Measurements from ENCODE around the gene CRYAB.

The CRYAB gene

DNA sequence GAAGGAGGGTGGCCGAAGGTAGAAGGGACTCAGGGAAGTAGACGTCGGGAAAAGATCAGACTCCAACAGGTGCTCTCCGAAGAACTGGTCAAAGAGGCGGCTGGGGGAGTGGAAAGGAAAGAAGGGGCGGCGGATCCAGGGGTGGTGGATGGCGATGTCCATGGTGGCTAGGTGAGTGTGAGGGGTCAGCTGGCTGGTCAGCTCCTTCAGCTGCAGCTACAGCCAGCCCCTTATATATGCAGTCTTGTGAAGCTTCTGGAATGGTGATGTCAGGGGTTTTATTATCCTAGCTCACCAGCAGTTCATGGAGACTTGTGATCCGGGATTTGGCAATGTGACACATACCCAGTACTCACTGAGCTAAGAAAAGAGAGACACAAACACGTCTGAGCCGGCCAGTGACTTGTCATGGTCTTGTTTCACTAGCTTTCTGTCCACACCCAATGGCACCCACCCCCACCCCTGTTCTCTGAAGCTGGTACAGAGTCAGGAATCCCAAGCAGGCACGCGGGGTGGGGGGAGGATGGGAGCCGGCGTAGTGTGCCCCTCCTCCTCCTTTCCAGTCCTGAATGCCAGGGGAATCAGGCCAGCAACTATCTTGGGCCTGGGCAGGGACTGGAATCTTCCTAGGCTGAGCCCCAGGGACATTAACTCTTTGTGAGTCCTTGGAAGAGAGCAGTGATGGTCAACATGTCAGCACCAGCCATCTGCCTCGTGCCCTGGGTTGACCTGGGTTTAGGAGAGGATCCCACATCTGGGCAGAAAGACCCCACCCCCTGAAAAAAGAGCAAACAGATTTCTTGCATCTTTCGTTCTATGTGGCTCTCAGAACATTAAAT lies at the start of gene CRYAB:
TSS of gene CRYAB (minus strand) at position 208 of the 839 bp plus-strand sequence. CDS start at position 162, 46 bp downstream.
- no peak for DNase-seq (ENCODE audit: low read depth, low spot score)

DNA sequence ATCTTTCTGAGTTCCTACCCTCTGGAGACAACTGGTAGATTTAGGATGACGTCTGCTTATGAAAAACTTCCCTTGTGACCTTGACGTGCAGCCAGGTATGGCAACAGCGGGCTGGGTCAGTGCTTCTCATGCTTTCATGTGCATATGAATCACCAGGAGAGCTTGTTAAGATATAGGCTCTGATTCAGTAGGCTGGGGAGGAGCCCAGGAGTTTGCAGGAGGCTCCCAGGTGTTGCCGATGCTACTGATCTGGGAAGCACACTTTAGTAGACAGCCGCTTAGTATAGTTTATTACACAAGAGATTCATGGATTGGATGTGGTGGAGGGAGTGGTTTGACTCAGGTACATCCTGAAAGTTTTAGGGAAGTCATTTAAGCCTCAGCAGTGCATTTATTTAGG lies 49.3 kb upstream of the CRYAB start:
- no peak for DNase-seq (ENCODE audit: low read depth, low spot score)

GRCh38 chr11:111957663-111958444 lies 46.3 kb upstream of the CRYAB start:
- no peak for DNase-seq (ENCODE audit: low read depth, low spot score)

GRCh38 chr11:111954154-111954553 lies 42.6 kb upstream of the CRYAB start:
- DNase-seq (ENCODE audit: low read depth, low spot score) = no peak

- DNase-seq (ENCODE audit: low read depth, low spot score) = no peak
Measured at GRCh38 chr11:111951565-111951964, 40.0 kb upstream of the CRYAB start.

DNA sequence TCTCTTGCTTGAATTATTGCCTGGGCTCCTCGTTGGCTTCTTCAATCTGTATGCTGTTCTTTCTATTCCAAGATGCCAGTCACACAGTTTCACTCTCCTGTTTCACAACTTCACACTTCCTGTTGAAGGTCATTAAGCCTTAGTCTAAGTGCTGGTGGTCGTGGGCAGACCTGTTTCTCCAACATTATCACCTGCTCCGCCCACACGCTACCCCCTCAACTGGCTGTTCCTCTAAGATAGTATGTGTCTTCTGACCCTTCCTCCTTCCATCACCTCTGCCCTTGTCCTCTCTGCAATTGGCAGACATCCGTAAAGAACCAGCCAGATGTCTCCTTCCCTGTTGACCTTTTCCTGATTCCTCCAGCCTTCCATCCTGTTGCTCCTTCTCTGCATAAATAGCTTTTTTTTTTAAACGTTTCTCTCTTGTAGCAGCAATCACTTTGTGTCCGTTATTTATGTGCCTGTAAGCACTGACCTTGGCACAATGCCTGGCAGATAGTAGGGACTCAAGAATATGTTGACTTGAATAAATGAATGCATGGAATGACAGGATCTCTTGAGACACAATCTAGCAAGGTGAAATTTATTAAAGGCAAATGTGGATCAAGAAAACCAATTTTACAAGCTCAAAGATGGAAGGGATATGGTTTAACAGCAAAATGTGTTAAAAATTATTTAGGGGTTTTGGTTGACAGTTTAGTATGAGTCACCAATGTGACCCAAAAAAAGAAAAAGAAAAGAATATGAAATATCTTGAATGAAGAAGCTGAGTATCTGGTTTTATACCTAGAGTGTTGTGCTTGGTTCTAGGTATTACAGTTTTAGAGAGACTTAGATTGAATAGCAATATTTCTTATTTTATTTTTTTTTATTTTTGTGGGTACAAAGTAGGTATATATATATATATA lies 38.2 kb upstream of the CRYAB start:
- DNase-seq (ENCODE audit: low read depth, low spot score) = no peak

DNA sequence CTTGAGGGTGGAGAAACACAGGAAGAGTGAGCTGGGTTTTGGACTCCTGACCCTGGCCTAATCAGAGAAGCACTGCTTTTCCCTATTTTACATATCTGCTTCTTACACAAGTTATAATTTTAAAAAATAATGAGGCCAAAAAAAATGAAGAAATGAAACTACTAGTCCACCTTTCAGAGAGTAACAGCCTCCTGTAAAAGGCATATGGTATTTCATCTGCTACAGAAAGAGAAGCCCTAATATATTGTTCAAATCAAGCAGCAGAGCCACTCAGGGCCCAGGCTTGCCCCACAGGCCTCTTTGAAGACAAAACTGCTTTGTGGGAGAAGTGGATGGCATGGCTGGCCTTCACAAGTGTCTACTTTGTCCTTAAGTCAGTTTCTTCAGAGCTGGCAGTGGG lies 35.6 kb upstream of the CRYAB start:
- DNase-seq (ENCODE audit: low read depth, low spot score) = no peak

DNA sequence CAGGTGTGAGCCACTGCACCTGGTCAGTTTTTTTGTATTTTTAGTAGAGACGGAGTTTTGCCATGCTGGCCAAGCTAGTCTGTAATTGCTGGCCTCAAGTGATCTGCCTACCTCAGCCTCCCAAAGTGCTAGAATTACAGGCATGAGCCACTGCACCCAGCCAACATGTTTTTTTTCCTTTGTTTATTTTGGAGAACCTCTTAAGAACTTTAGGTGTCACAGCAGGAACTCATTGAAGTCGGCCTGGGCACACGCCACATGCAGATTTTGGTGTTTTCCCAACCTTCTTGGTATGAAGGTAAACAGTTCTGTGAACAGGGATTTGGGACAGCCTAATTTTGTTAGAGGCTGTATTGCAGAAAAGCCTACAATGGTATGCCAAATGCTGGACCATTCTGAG lies 34.9 kb upstream of the CRYAB start:
- DNase-seq (ENCODE audit: low read depth, low spot score) = no peak

DNA sequence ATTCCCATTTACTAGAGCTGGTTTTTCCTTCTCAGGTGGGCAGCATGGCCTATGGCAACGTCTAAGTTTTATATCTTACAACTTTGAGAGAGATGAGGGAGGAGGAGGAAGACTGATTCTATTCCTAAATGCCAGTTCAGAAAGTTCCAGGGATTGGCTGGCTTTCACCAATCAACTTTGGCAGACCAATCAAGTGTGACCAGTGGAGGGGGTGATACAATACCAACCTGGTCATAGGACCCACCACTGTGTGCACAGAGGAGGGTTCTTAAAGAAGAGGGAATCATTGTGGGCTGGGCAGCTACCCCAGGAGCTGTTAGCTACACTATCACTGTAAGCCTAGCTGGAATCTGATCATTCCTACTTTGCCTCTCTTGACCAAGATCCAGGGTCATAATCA lies 33.6 kb upstream of the CRYAB start:
- DNase-seq (ENCODE audit: low read depth, low spot score) = no peak

DNA sequence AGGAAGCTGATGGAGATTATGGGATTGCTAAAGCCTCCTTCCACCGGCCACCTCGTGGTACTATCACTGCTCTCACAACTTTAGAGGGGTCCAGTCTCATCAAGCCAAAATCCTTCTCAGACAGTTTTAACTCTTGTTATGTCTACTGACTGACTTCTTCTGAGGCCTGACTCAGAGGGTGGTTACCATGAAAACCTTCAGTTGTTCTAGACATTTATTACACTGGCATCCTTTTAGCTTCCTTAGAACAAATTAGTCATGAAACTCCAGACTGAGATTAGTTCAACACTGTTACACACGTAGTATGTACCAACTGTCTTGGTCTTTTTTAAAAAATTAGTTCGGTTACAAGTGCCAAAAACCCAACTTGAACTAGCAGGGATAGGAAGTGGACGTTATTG lies 33.1 kb upstream of the CRYAB start:
- no peak for DNase-seq (ENCODE audit: low read depth, low spot score)

DNA sequence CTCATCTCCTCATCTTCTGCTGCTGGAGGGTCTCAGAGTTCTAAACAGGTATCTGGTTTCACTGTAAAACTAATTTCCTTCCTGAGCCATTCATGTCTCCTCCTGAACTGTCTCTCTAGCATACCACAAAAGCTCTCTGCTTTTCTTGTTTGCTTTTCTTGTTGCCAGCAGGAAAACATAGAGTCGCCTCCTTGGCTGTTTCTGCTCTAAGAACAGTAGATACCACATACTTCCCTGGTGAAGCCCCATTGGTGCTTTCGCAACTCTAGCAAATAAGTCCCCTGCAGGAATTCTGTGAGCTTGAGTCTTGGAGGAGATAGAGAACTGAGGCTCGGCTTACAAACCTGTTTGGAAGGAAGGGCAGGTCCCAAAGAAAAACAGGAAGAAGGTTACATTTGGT lies 32.6 kb upstream of the CRYAB start:
- no peak for DNase-seq (ENCODE audit: low read depth, low spot score)

DNA sequence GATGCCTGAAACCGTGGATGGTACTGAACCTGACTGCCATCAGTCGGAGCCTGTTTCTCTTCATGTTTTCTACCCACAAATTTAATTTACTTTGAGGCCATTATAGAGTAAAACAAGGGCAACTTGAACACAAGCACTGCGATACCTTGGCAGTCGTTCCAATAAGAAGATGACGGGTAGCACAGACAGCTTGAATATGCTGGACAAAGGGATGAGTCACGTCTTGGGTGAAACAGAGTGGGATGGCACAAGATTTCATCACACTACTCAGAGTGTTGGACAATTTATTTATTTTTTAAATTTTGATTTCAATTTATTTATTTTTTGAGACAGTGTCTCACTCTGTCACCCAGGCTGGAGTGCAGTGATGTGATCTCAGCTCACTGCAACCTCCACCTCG lies 31.3 kb upstream of the CRYAB start:
- no peak for DNase-seq (ENCODE audit: low read depth, low spot score)

- no peak for DNase-seq (ENCODE audit: low read depth, low spot score)
Measured at GRCh38 chr11:111941963-111942362, 30.4 kb upstream of the CRYAB start.

DNA sequence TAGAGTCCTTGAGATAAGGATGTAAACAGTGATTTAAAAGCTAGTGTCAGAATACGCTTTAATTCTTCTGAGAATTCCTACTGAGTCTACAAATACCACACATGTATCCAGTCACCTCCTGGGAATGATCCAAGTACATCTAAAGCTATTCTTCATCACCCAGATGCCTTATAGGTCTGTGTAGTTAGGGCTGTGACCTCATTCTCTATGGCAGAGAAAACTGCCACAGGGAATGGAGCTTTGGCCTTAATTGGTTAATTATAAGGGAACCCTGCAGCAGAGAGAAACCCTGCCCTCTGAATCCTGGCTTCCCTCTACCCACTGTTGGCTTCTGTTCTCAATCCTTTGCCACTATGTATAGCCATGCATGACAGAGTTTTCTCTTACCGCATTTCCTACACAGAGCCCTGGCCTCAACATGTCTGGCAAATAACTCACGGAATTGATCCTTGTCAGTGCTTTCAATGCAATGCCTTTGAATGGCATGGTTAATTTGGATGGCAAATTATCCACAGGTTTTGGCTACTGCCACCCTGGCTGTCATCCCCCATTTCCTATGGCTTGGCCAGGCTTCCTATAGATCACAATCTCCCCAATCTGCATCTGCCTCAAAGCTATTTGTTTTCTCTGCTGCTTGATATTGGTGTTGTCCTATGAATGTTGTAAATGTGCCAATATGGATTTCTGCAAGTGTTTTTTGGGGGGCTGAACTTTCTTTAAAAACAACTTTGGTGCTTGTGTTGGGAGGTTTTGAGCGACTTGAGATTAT lies 28.4 kb upstream of the CRYAB start:
- no peak for DNase-seq (ENCODE audit: low read depth, low spot score)

DNA sequence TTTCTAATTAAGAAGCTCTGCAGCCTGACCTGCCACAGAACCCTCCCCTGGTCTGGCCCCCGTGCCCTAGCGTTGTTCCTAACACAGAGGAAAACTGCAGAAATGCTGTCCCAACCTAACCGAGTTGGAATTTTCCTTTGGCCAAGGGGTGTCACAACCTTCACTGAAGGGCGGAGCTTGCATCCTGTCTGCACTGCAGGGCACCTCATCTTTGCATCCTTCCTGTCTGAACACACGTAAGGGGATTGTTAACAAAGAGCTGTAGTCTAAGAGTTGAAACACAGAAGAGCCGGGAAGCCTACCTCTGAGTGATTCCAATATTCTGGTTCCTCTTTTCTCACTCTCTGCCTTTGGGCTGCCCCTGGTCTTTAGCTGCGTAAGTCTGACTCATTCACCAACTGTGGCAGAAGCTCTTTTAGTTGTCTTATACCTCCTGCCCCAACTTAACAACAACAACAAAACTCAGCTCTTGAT lies 27.2 kb upstream of the CRYAB start:
- DNase-seq (ENCODE audit: low read depth, low spot score) = no peak

GRCh38 chr11:111937844-111938243 lies 26.3 kb upstream of the CRYAB start:
- DNase-seq (ENCODE audit: low read depth, low spot score) = no peak

GRCh38 chr11:111937461-111937769 lies 25.8 kb upstream of the CRYAB start:
- DNase-seq (ENCODE audit: low read depth, low spot score) = no peak

DNA sequence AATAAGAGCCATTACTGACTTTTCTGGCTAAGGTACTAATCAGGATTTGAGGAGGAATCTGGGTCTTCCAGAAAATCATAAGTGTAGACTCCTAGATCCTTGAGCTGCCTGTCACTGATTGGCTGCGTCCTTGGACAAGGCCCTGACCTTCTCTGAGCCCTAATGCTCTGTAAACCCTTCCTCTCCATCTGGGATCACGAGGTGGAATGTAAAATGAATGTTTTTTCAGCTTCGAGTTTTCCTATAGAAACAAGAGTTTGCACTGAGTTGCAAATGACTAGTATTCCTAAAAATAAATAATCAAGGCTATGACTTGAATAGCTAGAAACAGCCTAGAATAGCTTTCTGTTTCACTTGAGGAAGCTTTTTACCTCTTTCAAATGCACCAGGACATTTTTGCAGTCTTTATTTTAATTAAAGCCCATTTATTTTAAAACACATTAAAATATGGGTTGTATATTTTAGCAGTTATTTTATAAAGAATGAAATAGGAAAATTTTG lies 24.5 kb upstream of the CRYAB start:
- no peak for DNase-seq (ENCODE audit: low read depth, low spot score)

GRCh38 chr11:111935317-111936039 lies 23.9 kb upstream of the CRYAB start:
- no peak for DNase-seq (ENCODE audit: low read depth, low spot score)

GRCh38 chr11:111934306-111934705 lies 22.7 kb upstream of the CRYAB start:
- no peak for DNase-seq (ENCODE audit: low read depth, low spot score)
